HG03159 (cell line): ENCODE results near the gene TRABD2B.

Experiments used
- ATAC-seq: cut with Tn5 transposase; IDR thresholded peaks from one replicate; pipeline ENCODE4 v1.9.1; 2021; ENCODE audit warnings: mild to moderate bottlenecking, moderate library complexity; ENCODE audit not compliant: unreplicated experiment

The TRABD2B gene

GRCh38 chr1:47886141-47886540, 111.0 kb downstream of the TRABD2B start:
- no peak for ATAC-seq

GRCh38 chr1:47885062-47885830, 111.9 kb downstream of the TRABD2B start:
- ATAC-seq = no peak

- no peak for ATAC-seq
Measured at GRCh38 chr1:47883963-47884362, 113.2 kb downstream of the TRABD2B start.

- ATAC-seq = no peak
Measured at GRCh38 chr1:47881505-47882442, 115.4 kb downstream of the TRABD2B start.

GRCh38 chr1:47876587-47876963, 120.6 kb downstream of the TRABD2B start:
- no peak for ATAC-seq

GRCh38 chr1:47875831-47876586, 121.2 kb downstream of the TRABD2B start:
- no peak for ATAC-seq

GRCh38 chr1:47875036-47875435, 122.1 kb downstream of the TRABD2B start:
- ATAC-seq = no peak

- no peak for ATAC-seq
Measured at GRCh38 chr1:47873337-47873736, 123.8 kb downstream of the TRABD2B start.

- ATAC-seq = no peak
Measured at GRCh38 chr1:47872886-47873285, 124.3 kb downstream of the TRABD2B start.

- ATAC-seq = no peak
Measured at GRCh38 chr1:47871799-47872353, 125.3 kb downstream of the TRABD2B start.

GRCh38 chr1:47870946-47871676, 126.1 kb downstream of the TRABD2B start:
- no peak for ATAC-seq

- no peak for ATAC-seq
Measured at GRCh38 chr1:47870480-47870879, 126.7 kb downstream of the TRABD2B start.

- no peak for ATAC-seq
Measured at GRCh38 chr1:47868348-47868676, 128.9 kb downstream of the TRABD2B start.

GRCh38 chr1:47867438-47868347, 129.5 kb downstream of the TRABD2B start:
- no peak for ATAC-seq

- ATAC-seq = no peak
Measured at GRCh38 chr1:47866601-47867437, 130.4 kb downstream of the TRABD2B start.

GRCh38 chr1:47865881-47866535, 131.2 kb downstream of the TRABD2B start:
- ATAC-seq = no peak

GRCh38 chr1:47859092-47859743, 138.0 kb downstream of the TRABD2B start:
- no peak for ATAC-seq
